Fibroblast of gingiva (primary cell): ENCODE measurements around the gene AFDN.
A peak's percentile ranks its signal among the peaks of the same experiment; 100 is the strongest.

ENCODE experiments used
- DNase-seq: peaks from one replicate; pipeline ENCODE4 v3.0.0-alpha.2; 2011; ENCODE audit warnings: low read depth

AFDN gene

DNA sequence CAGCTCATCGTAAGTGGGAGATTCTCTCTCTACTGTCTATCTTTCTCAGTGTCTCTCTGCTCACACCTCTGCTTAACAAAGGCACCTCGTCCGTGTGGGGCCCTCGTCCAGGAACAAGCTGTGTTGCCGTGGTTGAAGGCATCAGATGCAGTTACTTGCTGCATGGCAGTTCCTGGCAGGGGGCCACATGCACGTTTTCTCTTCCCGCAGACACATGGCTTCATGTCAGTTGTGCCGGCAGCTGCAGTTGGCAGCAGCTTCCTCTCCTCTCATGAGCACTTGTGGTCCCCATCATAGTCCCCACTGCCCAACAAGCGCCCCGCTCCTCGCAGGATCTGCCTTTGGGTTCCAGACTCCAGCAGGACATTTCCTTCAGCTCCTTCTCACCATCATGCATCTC, 7.1 kb upstream of the AFDN start:
- DNase-seq: no peak

DNA sequence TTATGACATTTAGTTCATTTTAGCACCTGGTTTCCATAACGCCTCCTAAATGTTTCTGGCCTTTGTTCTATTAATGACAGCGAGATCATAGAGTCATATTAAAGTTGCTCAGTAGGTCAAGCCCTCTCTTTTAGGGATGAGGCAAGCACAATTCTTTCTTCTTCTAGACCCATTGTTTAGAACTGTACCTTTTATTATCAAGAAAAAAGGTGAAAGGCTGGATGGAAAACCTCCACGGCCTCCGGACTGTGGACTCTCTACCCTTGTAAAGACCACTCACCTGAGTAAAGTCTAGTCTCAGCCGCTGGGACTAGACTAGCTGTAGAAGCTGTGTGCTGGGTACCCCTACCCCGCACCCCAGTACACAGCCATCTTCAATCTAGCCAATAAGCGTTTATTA, 6.0 kb upstream of the AFDN start:
- no peak for DNase-seq

DNA sequence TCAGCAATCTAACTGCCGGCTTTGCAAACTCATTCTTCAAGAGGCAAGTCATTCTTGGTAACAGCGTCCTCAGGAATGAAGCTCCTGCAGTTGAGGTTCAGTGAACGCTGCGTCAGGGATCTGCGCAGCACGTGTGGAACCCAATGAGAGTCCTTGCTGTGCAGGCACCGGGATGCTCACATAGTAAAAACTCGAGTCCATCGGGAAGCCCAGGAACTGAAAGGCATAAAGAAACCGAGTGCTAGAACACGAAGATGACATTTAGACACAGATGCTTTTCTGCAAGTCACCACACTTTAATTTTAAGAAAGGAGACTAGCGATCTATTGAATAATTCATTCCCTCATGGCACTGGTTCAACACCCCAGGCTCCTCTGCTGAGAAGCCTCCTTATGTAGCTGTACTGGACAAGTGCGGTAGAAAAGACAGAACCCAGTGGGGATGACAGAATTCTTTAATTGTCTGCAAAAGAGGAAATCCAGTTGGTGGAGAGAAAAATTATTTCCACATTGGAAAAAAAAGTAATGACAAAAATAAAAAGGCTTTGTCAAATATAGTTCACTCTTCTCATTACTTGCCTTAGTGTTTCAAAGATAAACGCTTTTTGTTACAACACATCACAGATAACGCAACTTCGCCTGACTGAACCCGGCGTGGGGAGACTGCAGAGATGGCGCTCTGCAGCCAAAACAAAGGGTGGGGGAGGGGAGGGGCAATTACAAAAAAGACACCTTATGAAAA, 1.9 kb upstream of the AFDN start:
- peak; percentile 34 for DNase-seq

DNA sequence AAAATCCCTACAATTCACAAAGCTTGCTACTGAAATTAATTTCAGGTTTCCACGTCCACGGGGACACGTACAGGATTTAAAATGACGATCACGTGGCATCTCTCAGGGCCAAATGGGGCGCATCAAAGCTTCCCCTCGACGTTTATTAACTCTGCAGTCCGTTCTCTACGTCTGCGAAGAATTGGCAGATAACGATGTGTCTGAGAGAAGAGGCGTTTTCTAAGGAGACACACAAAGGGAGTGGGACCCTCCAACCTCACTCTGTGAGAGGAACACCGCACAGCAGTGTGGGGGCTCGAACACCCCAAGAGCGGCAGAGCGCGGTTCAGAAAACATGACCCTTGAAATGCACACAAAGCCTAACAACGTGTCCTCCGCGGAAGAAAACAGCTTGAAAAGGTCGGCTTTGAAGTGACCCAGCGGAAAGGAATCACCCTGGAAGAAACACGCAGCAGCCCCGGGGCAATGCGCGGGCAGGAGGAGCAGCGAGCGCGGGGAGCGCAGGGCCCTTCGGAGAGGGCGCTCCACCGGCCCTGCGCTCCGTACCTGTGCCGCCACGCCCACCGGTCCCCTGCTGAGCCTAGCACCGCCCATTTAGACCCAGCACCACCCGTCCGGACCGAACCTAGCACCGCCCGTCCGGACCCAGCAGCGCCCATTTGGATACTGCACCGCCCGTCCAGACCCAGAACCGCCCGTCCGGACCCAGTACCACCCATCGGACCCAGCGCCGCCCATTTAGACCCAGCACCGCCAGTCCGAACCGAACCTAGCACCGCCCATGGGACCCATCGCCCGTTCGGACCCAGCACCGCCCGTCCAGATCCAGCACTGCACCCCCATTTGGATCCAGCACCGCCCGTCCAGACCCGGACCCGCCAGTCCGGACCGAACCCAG, 1.1 kb upstream of the AFDN start:
- peak; percentile 15 for DNase-seq

DNA sequence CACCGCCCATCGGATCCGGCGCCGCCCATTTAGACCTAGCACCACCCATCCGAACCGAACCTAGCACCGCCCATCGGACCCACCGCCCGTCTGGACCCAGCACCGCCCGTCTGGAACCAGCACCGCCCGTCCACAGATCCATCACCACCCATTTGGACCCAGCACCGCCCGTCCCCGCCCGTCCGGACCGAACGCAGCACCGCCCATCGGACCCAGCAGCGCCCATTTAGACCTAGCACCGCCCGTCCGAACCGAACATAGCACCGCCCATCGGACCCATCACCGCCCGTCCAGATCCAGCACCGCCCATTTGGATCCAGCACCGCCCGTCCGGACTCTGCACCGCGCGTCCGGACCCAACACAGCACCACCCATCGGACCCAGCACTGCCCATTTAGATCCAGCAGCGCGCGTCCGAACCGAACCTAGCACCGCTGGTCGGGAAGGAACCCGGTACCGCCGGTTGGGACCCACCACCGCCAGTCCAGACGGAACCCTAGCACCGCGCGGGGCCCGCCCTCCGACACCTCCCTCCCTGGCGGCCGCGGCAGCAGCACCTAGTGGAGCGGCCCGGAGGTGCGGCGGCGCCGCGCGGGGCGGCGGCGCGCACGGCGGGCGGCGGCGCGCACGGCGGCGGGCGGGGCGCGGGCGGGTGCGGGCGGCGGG, 348 bp upstream of the AFDN start:
- DNase-seq: peak; percentile 45

GRCh38 chr6:167827583-167828324, 1.0 kb downstream of the AFDN start:
- DNase-seq: peak; percentile 28

DNA sequence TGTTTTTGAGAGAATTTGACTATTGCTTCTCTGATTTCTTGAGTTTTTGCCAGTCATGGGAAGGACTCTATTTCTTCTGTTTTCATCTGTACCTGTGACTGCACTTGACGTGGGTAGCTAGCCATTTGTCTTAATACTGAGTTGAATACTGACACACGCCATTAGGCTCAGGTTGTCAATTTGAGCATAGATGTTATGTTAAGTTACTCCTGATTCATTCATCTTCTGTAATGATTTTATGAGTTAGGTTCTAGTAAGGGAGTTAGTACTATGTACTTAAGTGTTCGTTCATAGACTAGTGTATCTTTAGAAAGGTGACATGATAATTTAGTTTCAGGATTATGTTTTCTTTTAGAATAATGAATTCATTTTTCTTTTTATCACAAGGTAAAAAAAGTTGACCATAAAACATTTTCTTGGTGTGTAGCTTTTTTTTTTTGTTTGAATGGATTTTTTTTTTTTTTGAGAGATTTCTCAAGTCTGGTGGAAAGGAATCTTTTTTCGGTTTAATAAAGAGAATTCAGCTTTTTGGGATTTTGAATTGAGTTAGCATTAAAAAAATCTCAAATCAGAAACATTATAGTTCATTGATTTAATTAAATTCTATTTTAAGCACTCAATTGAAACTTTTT, 1.7 kb downstream of the AFDN start:
- DNase-seq: no peak

DNA sequence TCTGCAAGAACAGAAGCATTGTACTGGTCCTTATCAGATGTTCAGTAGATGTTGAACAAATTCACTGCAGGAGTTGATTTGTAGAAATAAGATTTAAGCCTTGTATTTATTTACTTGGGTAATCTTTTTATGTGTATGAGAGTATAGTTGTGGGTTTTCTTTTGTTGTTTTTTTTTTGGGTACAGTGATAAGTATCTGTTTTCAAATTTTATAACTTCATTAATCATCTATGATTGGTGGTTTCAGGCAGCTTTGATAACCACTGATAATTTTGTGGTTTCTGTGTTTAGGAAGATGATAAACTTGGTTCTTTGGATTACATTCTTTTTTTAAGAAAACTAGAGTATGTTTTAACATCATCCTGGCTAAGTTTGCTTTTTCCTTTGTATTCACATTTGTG, 2.8 kb downstream of the AFDN start:
- DNase-seq: no peak

- DNase-seq: no peak
These were observed 4.6 kb downstream of the AFDN start for GRCh38 chr6:167831281-167831828.

GRCh38 chr6:167832497-167833395, 6.0 kb downstream of the AFDN start:
- DNase-seq: no peak

DNA sequence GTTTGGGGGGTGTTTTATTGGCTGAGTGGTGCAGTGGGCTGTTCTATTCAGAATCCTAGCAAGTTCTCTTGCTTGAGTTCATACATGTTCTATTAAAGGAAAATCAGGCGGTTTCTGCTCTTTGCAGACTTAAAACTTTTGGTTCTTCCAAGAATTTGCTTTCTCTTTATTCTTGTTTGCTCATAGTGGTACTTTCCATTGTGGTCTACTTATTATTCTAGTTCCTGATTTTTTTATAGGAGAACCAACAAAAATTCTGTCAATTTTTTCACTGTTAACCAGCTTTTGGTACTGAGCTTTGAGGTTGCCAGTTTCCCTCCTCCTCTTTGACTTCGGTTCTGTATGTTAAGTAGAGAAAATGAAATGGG, 6.7 kb downstream of the AFDN start:
- no peak for DNase-seq

DNA sequence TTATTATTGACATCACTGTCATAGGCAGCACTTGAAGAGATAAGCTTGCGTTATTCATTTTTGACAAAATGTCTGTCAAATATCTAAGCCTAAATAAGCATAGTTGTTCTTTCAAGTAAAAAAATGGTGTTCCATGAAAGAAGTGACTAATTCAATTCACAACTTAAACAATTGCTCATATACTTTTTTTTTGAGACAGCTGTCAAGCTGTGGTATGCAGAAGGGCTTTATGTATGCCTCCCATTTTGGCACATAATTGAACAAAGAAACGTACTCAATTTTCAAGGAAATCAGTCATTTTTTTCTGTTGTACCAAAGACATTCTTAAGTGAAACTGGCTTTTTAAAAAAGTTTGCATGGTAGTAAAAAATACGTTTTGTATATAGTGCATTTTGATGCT, 8.5 kb downstream of the AFDN start:
- no peak for DNase-seq

DNA sequence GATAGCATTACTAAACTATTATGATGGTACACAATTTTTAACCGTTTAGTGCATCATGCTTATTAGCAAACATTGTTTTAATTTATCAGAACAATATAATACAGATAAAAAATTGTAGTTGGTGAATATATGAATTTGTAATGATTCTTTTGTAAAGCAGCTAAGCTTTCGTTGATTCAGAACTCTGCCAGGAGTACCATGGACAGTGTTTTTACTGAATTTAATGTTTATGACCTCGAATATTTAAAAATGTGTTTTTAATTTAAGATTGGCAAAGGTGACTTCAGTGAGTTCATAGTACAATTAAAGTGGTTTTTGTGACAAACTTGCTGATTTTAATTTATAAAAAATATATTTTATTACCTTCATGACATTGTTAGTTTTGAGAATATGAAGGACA, 10.0 kb downstream of the AFDN start:
- DNase-seq: peak; percentile 46

DNA sequence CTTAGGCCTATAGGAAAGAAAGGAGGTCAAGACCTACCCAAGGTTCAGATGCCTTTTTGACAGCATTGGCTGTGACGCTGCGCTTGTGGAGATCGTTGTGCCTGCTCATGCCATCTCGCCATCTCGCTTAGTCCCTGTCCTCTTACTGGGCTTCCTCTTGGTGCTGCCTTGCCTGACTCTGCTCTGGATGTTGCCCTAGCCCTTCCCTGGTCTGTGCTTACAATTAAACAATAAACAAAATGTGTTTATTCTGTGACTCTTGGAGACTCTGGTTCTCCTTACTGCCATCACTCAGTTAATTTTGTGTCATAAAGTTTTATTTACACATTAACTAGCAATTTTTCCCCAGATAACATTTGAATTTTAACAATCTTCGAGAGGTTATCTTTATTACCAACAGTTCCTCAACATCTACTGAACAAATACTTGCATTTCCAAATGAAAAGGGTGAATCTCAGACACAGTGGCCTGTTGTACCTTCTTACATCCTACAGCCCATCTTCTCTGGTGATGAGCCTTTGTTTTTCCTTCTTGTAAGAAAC, 11.6 kb downstream of the AFDN start:
- no peak for DNase-seq

GRCh38 chr6:167839343-167839742, 12.6 kb downstream of the AFDN start:
- DNase-seq: no peak

DNA sequence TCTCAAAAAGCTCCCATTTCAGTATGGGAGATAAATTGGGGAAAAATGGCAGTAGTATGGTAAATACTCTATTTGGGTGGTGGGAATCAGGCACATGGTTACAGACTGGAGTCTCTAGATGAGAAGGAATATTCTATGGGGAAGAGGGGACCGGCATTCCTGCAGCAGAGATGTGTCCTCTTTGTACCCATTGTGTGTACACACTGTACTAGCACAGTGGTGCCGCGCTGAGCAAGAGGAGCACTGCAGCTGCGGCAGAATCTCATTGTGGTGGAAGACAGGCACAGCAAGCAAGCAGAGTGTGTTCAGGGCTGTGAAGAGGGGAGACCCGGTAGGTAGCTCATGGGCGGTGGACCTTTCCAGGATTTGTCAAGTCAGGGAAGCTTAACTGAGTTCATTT, 13.0 kb downstream of the AFDN start:
- no peak for DNase-seq

DNA sequence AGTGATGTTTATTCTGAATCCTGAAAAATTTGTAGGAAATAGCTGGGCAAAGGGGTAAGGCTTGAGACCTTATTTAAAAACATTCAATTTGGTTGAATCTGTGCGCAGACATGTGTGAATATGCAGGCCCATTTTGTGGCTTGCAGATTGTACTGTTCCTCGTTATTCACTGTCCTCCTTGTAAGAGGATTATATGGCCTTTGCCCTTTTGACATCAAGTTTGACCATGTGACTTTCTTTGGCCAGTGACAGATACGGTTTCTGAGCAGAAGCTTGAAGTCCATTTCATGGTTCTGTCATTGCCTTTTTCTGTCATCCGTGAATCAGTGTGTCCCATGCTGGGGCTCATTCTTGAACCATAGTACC, 13.4 kb downstream of the AFDN start:
- DNase-seq: no peak

GRCh38 chr6:167840526-167841179, 13.9 kb downstream of the AFDN start:
- no peak for DNase-seq

DNA sequence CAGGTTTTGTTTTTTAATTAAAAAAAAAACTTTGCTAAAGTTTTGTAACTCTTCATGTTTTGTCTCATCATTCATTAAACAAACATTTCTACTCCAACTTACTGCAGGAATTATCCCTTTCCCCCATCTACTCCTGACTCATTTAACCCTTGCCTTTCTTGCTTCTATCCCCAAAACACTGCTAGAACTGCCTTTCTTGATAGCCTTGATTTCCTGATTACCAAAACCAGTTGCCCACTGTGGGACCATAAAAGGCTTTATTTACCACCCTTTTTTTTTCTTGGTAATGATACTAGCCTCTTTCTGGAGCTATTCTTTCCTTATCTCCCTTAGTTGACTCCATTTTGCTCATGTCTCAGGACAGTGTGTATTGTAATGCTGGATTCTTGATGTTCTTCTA, 15.3 kb downstream of the AFDN start:
- DNase-seq: no peak

DNA sequence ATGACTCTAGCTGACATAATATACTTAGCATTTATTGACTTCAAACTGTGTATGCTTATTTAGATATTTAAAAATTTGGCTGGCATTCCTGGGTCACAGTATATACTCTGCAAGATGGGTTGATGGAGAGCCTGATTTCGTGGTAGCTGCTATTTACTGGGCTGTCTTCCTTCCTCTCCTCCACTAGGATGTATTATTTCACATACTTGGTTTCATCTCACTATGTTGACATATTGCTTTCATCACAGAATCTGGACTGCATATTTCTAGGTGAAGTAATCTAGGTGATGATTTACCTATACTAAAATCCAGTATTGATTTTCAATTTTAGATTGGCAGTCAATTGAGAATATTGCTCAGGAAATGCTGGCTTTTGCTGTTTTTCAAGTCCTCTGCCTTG, 15.7 kb downstream of the AFDN start:
- no peak for DNase-seq
